ENCODE data around the gene PPFIA2. TPM values are rescaled to one million over a fixed set of nuclear protein-coding genes. Genes with fewer than 3 reads are reported as not detected.

Gene PPFIA2
- total RNA-seq, 4 donors from 2014 or later, result 2.0 to 6.6 (median 3.2) TPM; not detected in 1

DNA sequence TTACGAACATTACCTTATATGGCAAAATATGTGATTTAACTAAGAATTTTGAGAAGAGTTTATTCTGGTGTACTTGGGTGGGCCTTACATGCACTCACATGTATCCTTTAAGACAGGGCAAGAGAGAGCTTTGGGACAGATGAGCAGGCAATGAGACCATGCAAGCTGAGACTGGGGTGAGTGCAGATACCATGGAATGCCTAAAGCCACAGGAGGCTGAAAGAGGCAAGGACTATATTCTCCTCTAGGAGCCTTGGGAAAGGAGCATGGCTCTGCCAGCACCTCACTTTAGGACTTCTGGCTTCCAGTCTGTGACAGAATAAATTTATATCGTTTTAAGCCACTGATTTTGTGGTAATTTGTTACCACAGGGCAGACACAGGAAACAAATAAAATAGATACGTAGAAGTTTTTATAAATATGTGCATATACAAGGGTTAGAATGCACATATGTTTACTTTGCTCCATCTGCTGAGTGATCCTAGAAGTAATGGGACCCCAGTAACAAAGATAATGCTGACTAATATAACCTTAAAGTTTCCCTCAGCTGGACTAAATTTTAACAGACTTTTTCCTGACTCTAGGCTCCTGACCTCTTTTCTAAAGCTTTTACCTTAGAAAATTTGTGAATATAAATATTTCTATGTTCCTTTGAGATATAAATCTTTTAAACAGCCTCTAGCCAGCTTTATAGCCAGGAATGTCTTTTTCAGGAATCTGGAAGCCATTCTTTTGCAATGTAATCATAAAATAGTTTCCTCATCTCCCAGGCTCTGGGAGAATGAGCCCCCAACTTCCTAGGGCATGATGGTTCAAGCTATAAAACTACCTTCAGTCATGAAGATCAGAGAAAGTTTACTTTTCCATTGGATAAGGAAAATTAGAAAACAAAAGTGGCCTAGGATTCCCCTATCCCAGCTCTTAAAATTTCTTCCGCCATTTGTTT lies 216.8 kb downstream of the PPFIA2 start:
- DNase-seq, result no peak
- no peaks in the 10 kb centered on the region for H3K27me3 ChIP-seq
- no peak overlapping the region for H3K4me3 ChIP-seq
- no peaks in the 10 kb centered on the region for H3K4me1 ChIP-seq
- no peaks in the 10 kb centered on the region for H3K36me3 ChIP-seq
- no peak for TF ChIP-seq POLR2A (IDR thresholded peaks at IDR 0.05)
- no peak for TF ChIP-seq CTCF (IDR thresholded peaks at IDR 0.05)
- H3K9me3 ChIP-seq, result no peaks in the 10 kb centered on the region
- no peak overlapping the region for H3K27ac ChIP-seq

- Histone ChIP-seq H3K27ac (no peak overlapping the region), H3K9me3 (no peaks in the 10 kb centered on the region)
- DNase-seq, result no peak
Observed at GRCh38 chr12:81541121-81541520, 218.0 kb downstream of the PPFIA2 start.

DNA sequence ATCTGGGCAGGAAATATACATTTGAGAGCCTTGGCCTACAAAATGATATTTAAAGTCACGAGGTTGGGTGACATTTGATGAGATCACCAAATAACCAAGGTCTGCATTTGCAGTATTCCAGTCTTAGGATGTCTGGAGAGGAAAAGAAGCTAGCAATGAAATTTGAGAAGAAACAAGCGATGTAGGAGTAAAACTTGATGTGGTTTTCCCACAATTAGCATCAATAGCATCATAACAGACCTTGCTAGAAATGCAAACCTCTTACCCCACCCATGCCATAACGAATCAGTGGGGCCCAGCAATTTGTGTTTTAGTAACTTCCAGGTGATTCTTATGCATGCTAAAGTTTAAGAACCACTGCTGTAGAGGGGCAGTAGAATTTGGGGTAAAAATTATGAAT lies 219.9 kb downstream of the PPFIA2 start:
- Histone ChIP-seq H3K36me3 (no peaks in the 10 kb centered on the region), H3K9me3 (no peaks in the 10 kb centered on the region), H3K27me3 (no peaks in the 10 kb centered on the region), H3K27ac (no peak overlapping the region), H3K4me3 (no peak overlapping the region), H3K4me1 (no peaks in the 10 kb centered on the region)
- TF ChIP-seq POLR2A (IDR thresholded peaks at IDR 0.05), result no peak
- TF ChIP-seq CTCF (IDR thresholded peaks at IDR 0.05), result no peak
- DNase-seq, result no peak

More at GRCh38 chr12:81541121-81541520, 218.0 kb downstream of the PPFIA2 start:
- no peaks in the 10 kb centered on the region for H3K27me3 ChIP-seq
- H3K4me3 ChIP-seq, result no peak overlapping the region
- no peak for TF ChIP-seq POLR2A (IDR thresholded peaks at IDR 0.05)
- TF ChIP-seq CTCF (IDR thresholded peaks at IDR 0.05), result no peak
- H3K36me3 ChIP-seq, result no peaks in the 10 kb centered on the region
- H3K4me1 ChIP-seq, result no peaks in the 10 kb centered on the region

GRCh38 chr12:81533054-81533453 lies 226.1 kb downstream of the PPFIA2 start:
- no peak for TF ChIP-seq CTCF (IDR thresholded peaks at IDR 0.05)
- TF ChIP-seq POLR2A (IDR thresholded peaks at IDR 0.05), result no peak
- H3K27ac ChIP-seq, result no peak overlapping the region
- H3K27me3 ChIP-seq, result no peaks in the 10 kb centered on the region
- H3K4me3 ChIP-seq, result no peak overlapping the region
- H3K36me3 ChIP-seq, result no peaks in the 10 kb centered on the region
- DNase-seq, result no peak
- H3K4me1 ChIP-seq, result no peaks in the 10 kb centered on the region
- H3K9me3 ChIP-seq, result no peaks in the 10 kb centered on the region

DNA sequence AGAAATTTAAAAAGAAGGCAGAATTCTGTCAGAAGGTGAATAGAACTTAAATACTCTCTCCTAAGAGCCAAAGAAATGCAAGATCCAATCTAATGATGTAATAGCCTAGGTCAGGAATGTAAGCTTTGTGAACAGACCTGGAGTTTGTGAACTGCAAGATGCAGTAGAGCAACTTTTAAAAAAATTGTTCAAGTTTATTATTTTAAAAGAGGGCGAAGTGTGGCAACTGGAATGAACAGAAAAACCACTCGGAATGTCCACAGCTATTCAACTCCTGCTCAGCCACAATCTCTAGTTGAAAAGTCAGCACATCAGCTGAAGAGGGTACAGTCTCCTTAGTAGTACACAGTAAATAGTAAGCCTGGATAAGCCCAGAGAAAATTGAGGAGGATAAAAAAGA lies 228.8 kb downstream of the PPFIA2 start:
- no peaks in the 10 kb centered on the region for H3K36me3 ChIP-seq
- TF ChIP-seq POLR2A (IDR thresholded peaks at IDR 0.05) (no peak), CTCF (IDR thresholded peaks at IDR 0.05) (no peak)
- no peak for DNase-seq

More for the DNA sequence above, 228.8 kb downstream of the PPFIA2 start:
- Histone ChIP-seq H3K27me3 (no peaks in the 10 kb centered on the region), H3K27ac (no peak overlapping the region), H3K4me1 (no peaks in the 10 kb centered on the region), H3K9me3 (no peaks in the 10 kb centered on the region), H3K4me3 (no peak overlapping the region)

Measured in Peyer's patch (tissue), 4 donors.